ENCODE results near the gene CHMP2A.

CHMP2A gene

GRCh38 chr19:58554494-58555368, at the start of gene CHMP2A:
Gene CHMP2A (minus strand): TSS chr19:58555105. CDS start chr19:58554212, 893 bp downstream.
- H3K27ac ChIP-seq, result peak within 1 kb of the TSS; percentile 94 to 95
- H3K4me3 ChIP-seq, result peak within 1 kb of the TSS; percentile 86
- TF ChIP-seq, protein P1, sequence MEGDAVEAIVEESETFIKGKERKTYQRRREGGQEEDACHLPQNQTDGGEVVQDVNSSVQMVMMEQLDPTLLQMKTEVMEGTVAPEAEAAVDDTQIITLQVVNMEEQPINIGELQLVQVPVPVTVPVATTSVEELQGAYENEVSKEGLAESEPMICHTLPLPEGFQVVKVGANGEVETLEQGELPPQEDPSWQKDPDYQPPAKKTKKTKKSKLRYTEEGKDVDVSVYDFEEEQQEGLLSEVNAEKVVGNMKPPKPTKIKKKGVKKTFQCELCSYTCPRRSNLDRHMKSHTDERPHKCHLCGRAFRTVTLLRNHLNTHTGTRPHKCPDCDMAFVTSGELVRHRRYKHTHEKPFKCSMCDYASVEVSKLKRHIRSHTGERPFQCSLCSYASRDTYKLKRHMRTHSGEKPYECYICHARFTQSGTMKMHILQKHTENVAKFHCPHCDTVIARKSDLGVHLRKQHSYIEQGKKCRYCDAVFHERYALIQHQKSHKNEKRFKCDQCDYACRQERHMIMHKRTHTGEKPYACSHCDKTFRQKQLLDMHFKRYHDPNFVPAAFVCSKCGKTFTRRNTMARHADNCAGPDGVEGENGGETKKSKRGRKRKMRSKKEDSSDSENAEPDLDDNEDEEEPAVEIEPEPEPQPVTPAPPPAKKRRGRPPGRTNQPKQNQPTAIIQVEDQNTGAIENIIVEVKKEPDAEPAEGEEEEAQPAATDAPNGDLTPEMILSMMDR (IDR thresholded peaks at IDR 0.05), result no peak
- DNase-seq (ENCODE audit: low spot score), result peak; percentile 99

DNA sequence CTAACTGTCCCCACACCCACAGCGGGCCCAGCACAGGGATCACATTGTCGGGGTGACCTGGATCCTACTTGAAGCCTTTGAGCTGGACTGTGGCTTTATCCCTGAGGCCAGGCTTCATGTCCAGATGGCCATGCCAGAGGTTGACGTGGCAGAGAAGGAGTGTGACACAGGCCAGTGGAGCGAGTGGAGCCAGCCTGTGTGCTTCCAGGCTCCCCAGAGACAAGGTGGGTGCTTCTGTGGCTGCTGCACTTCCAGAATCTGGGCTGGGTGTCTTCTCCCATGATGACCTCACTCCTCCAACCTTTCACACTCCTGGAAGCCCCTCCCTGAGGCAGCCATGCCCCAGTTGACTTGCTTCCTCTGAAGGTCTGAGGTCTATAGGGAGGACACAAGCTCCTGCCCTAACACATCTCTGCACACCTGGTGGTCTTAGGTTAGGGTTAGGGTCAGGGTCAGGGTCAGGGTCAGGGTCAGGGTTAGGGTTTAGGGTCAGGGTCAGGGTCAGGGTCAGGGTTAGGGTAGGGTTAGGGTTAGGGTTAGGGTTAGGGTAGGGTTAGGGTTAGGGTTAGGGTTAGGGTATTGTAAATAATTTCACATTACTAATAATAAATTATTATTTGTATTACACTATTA, 31.3 kb upstream of the CHMP2A start:
- DNase-seq (ENCODE audit: low spot score), result peak; percentile 62
- no peak overlapping the region for H3K4me3 ChIP-seq
- TF ChIP-seq, protein P1 (IDR thresholded peaks at IDR 0.05), result no peak
- H3K27ac ChIP-seq, result no peak overlapping the region

DNA sequence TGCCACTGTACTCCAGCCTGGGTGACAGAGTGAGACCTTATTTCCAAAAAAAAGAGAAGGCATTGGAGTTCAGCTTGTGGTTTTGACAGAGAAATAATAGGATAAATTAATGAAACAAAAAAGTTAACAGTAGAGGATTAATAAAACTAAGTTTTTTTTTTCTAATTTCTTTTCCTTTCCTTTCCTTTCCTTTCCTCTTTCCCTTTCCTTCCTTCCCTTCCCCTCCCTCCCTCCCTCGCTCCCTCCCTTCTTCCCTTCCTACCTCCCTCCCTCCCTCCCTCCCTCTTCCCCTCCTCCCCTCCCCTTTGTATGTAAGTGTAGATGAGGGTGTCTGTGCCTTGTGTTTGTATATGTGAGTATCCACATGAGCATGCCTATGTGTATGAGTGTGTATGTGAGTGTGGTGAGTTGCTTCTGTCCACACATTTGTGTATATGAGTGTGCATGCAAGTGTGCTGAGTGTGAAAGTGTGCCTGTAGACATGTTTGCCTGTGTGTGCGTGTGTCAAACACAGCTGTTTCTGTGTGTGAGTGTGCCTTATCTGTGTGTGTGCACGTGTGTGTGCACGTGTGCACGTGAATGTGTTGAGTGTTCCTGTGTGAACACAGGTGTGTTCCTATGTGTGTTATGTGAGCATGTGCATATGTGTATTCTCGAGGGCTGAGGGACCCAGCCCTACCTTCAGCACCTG, 30.7 kb upstream of the CHMP2A start:
- H3K4me3 ChIP-seq, result no peak overlapping the region
- peak; percentile 4 for DNase-seq (ENCODE audit: low spot score)
- TF ChIP-seq, protein P1 (IDR thresholded peaks at IDR 0.05), result no peak
- H3K27ac ChIP-seq, result no peak overlapping the region

DNA sequence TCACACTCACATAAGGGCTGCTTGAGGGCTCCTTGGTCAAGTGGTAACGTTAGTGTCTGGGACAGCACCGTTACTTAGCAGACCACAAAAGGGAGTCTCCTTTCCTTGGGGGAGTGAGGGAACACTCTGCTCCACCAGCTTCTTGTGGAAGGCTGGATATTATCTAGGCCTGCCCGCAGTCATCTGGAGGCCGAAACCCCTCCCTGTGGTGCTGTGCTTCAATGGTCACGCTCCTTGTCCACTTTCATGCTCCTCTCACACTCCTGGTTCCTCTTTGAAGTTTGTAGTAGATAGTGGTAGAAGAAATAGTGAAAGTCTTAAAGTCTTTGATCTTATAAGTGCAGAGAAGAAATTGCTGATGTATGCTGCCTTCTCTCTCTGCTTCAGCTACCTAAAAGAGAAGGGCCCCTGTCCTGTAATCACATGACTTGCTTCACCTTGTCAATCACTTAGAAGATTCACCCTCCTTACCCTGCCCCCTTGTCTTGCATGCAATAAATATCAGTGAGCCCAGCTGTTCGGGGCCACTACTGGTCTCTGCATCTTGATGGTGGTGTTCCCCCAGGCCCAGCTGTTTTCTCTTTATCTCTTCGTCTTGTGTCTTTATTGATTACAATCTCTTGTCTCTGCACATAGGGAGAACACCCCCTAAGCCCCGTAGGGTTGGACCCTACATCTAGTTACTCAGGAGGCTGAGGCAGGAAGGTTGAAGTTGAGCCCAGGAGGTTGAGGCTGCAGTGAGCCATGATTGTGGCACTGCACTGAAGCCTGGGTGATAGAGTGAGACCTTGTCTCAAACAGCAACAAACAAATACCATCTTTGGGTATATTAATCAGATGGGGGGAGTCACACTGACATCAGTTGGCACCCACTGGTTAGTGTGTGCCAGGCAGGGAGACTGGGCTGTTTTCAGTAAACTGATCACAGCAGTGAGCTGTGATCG, 29.9 kb upstream of the CHMP2A start:
- TF ChIP-seq, protein P1 (IDR thresholded peaks at IDR 0.05), result no peak
- Histone ChIP-seq H3K27ac (no peak overlapping the region), H3K4me3 (no peak overlapping the region)
- peak; percentile 41 for DNase-seq (ENCODE audit: low spot score)

DNA sequence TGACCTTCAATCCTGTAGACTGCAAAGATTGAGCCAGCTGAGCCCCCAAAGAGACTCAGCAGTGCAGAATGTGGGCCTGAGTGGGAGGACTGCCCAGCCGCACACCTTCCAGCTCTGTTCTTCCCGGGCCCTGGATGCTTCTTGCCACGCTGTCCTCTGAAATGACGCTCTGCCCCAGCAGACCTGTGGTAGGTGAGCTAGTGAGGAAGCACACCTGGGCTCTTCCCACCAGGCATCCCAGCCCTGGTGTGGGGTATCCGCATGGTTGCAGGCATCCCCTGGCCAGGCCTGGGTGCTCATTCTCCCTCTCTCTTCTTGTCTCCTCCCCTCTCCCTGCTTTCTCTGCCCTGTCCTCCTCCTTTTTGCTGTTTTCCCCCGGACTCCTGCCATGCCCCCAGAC, 28.1 kb upstream of the CHMP2A start:
- TF ChIP-seq, protein P1 (IDR thresholded peaks at IDR 0.05), result no peak
- H3K4me3 ChIP-seq, result no peak overlapping the region
- peak; percentile 68 for DNase-seq (ENCODE audit: low spot score)

More for the DNA sequence above, 28.1 kb upstream of the CHMP2A start:
- H3K27ac ChIP-seq, result no peak overlapping the region
